Hepatocyte (in vitro differentiated cells): ENCODE measurements around the gene SOX6.

Experiments used
- CTCF ChIP-seq: fragments of 200-600 bp; sonication (generic); IDR thresholded peaks from 2 replicates; pipeline ENCODE4 v1.5.1; 2016; ENCODE audit warnings: antibody characterized with exemption, mild to moderate bottlenecking; ENCODE audit not compliant: poor library complexity
- EZH2 ChIP-seq: fragments of 200-600 bp; sonication (generic); IDR thresholded peaks from 2 replicates; pipeline ENCODE4 v1.6.1; 2016; ENCODE audit warnings: antibody characterized with exemption, mild to moderate bottlenecking, borderline replicate concordance
- EZH2phosphoT487 ChIP-seq: fragments of 200-600 bp; sonication (generic); IDR thresholded peaks from one replicate; pipeline ENCODE4 v1.6.1; 2018; ENCODE audit warnings: antibody characterized with exemption, mild to moderate bottlenecking, low read depth, moderate library complexity; ENCODE audit not compliant: unreplicated experiment, severe bottlenecking

- no peak for TF ChIP-seq CTCF
- TF ChIP-seq EZH2: no peak
- TF ChIP-seq EZH2phosphoT487: no peak
Observed at GRCh38 chr11:16312233-16312765, 44.0 kb downstream of the SOX6 start.
